HL-60/S4 treated with retinoic acid at 250 ng/mL for 4 days and 3 days (cell line): ENCODE data around the gene MRS2.
"Not testable (repeated sequence)": the region's sequence is repeated elsewhere in the genome, so short reads cannot be mapped to it uniquely, and the experiment has no call there.

Experiments
- in situ Hi-C: fragments of 300-500 bp; cut with MboI; formaldehyde crosslinking; loops from 2 replicates; pipeline ENCODE4 v1.7.0; 2022; ENCODE audit warnings: low sequenced_read_pairs

MRS2 gene

GRCh38 chr6:24387818-24388217, 14.9 kb upstream of the MRS2 start:
- in situ Hi-C loops, result no loop called here

GRCh38 chr6:24391208-24391607, 11.5 kb upstream of the MRS2 start:
- in situ Hi-C loops, result no loop called here

GRCh38 chr6:24391756-24392405, 10.9 kb upstream of the MRS2 start:
- in situ Hi-C loops, result no loop called here

GRCh38 chr6:24394061-24394779, 8.5 kb upstream of the MRS2 start:
- in situ Hi-C loops, result no loop called here

- in situ Hi-C loops, result no loop called here
Observed at GRCh38 chr6:24394780-24395437, 7.8 kb upstream of the MRS2 start.

GRCh38 chr6:24396824-24397223, 5.9 kb upstream of the MRS2 start:
- in situ Hi-C loops, result no loop called here

- in situ Hi-C loops, result no loop called here
Observed at GRCh38 chr6:24397631-24398030, 5.1 kb upstream of the MRS2 start.

- in situ Hi-C loops, result not testable (repeated sequence)
Observed at GRCh38 chr6:24400045-24401039, 2.4 kb upstream of the MRS2 start.

GRCh38 chr6:24401458-24401857, 1.3 kb upstream of the MRS2 start:
- in situ Hi-C loops, result no loop called here

- in situ Hi-C loops, result no loop called here
Observed at GRCh38 chr6:24403501-24403824, 727 bp downstream of the MRS2 start.

GRCh38 chr6:24405262-24405661, 2.5 kb downstream of the MRS2 start:
- in situ Hi-C loops, result no loop called here

GRCh38 chr6:24408719-24409410, 6.1 kb downstream of the MRS2 start:
- in situ Hi-C loops, result no loop called here

GRCh38 chr6:24410622-24411021, 7.9 kb downstream of the MRS2 start:
- in situ Hi-C loops, result no loop called here

GRCh38 chr6:24412294-24412693, 9.6 kb downstream of the MRS2 start:
- in situ Hi-C loops, result no loop called here

- in situ Hi-C loops, result not testable (repeated sequence)
Observed at GRCh38 chr6:24414531-24414930, 11.8 kb downstream of the MRS2 start.

GRCh38 chr6:24415753-24416152, 13.0 kb downstream of the MRS2 start:
- in situ Hi-C loops, result no loop called here

- in situ Hi-C loops, result no loop called here
Observed at GRCh38 chr6:24419526-24419925, 16.8 kb downstream of the MRS2 start.

GRCh38 chr6:24425091-24425490, 22.4 kb downstream of the MRS2 start:
- in situ Hi-C loops, result no loop called here

- in situ Hi-C loops, result no loop called here
Observed at GRCh38 chr6:24426729-24427446, 24.2 kb downstream of the MRS2 start.

- in situ Hi-C loops, result no loop called here
Observed at GRCh38 chr6:24428615-24429014, 25.9 kb downstream of the MRS2 start.
